ENCODE data around the gene MEGF11. TPM values are rescaled to one million over a fixed set of nuclear protein-coding genes. Genes with fewer than 3 reads are reported as not detected.
"Not testable (repeated sequence)": the region's sequence is repeated elsewhere in the genome, so short reads cannot be mapped to it uniquely, and the experiment has no call there.

The MEGF11 gene
- total RNA-seq, 1 donor from 2014 or later, result not detected

DNA sequence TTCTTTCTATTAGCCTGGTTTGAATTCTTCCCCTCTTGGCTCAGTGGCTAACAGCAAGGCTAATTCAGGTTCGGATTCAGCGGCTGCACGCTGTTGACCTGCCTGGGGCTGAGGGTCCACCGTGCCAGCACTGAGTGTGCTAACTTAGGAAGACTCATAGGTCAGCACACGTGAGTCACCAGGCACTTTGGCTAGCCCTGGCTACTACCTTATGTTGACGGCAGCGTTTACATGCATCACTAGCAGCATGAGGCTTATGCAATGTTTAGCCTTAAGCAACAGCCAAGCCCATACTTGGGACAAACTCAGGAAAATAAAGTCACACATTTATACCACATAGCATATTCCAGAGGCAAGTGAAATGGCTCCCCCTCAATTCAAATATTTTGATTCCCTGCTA, 246.6 kb downstream of the MEGF11 start:
- ATAC-seq (ENCODE audit: low read depth) (no peak), DNase-seq (no peak)
- ChIA-PET POLR2A (no interaction called here), CTCF (no interaction called here)
- Mint-ChIP-seq H3K27me3 (peaks cover 24% of the 10 kb centered on the region), H3K36me3 (ENCODE audit: low read depth) (no peaks in the 10 kb centered on the region), H3K27ac (no peak overlapping the region), H3K4me3 (no peak overlapping the region), H3K4me1 (no peaks in the 10 kb centered on the region), H3K9me3 (no peaks in the 10 kb centered on the region)
- intact Hi-C loops (cut with micrococcal nuclease), result no loop called here
- no peak for TF ChIP-seq CTCF (IDR thresholded peaks at IDR 0.05)

GRCh38 chr15:66004618-66005262, 248.8 kb downstream of the MEGF11 start:
- CTCF ChIA-PET, result no interaction called here
- POLR2A ChIA-PET, result no interaction called here
- H3K36me3 Mint-ChIP-seq (ENCODE audit: low read depth), result no peaks in the 10 kb centered on the region
- DNase-seq (no peak), ATAC-seq (ENCODE audit: low read depth) (no peak)
- peaks cover 31% of the 10 kb centered on the region for H3K27me3 Mint-ChIP-seq
- no peaks in the 10 kb centered on the region for H3K9me3 Mint-ChIP-seq
- no peak overlapping the region for H3K4me3 Mint-ChIP-seq
- no peak overlapping the region for H3K27ac Mint-ChIP-seq
- no peak for TF ChIP-seq CTCF (IDR thresholded peaks at IDR 0.05)
- no peaks in the 10 kb centered on the region for H3K4me1 Mint-ChIP-seq
- intact Hi-C loops (cut with micrococcal nuclease), result no loop called here

GRCh38 chr15:66003129-66003528, 250.4 kb downstream of the MEGF11 start:
- H3K4me1 Mint-ChIP-seq; intact Hi-C loops (cut with micrococcal nuclease); H3K36me3 Mint-ChIP-seq (ENCODE audit: low read depth); H3K4me3 Mint-ChIP-seq; POLR2A ChIA-PET; CTCF ChIA-PET; H3K27ac Mint-ChIP-seq; ATAC-seq (ENCODE audit: low read depth); DNase-seq; H3K9me3 Mint-ChIP-seq: not testable (repeated sequence)
- peaks cover 36% of the 10 kb centered on the region for H3K27me3 Mint-ChIP-seq

GRCh38 chr15:66001717-66002426, 251.7 kb downstream of the MEGF11 start:
- CTCF ChIA-PET, result no interaction called here

DNA sequence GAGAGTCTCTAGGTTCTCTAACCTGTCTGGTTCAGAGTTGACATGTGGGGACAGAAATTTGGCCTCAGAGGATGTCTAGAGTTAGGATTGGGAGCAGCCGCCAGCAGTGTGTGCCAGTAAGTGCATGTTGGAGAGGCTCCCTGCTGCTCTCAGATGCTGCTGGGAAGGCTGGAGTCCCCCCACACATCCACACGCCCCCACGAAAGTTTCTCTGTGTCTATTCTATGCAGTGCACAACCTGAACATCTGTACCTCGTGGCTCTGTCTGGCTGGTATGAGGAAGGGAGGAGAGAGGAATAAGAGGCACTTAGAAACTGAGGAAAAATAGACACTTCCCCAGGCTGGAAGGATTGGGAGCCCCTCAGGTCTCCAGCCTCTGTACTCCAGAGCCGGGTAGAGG, 252.5 kb downstream of the MEGF11 start:
- intact Hi-C loops (cut with micrococcal nuclease), result no loop called here
- peaks cover 38% of the 10 kb centered on the region for H3K27me3 Mint-ChIP-seq
- ChIA-PET POLR2A (no interaction called here), CTCF (no interaction called here)
- TF ChIP-seq CTCF (IDR thresholded peaks at IDR 0.05), result no peak
- H3K4me1 Mint-ChIP-seq, result no peaks in the 10 kb centered on the region
- H3K27ac Mint-ChIP-seq, result no peak overlapping the region
- H3K9me3 Mint-ChIP-seq, result no peaks in the 10 kb centered on the region
- H3K36me3 Mint-ChIP-seq (ENCODE audit: low read depth), result no peaks in the 10 kb centered on the region
- DNase-seq (no peak), ATAC-seq (ENCODE audit: low read depth) (no peak)
- no peak overlapping the region for H3K4me3 Mint-ChIP-seq

More at GRCh38 chr15:66001717-66002426, 251.7 kb downstream of the MEGF11 start:
- H3K4me1 Mint-ChIP-seq, result no peaks in the 10 kb centered on the region
- no peak for DNase-seq
- POLR2A ChIA-PET, result no interaction called here
- intact Hi-C loops (cut with micrococcal nuclease), result no loop called here
- H3K27me3 Mint-ChIP-seq, result peaks cover 35% of the 10 kb centered on the region
- H3K27ac Mint-ChIP-seq, result no peak overlapping the region
- H3K36me3 Mint-ChIP-seq (ENCODE audit: low read depth), result no peaks in the 10 kb centered on the region
- no peak overlapping the region for H3K4me3 Mint-ChIP-seq
- TF ChIP-seq CTCF (IDR thresholded peaks at IDR 0.05), result no peak
- H3K9me3 Mint-ChIP-seq, result no peaks in the 10 kb centered on the region
- no peak for ATAC-seq (ENCODE audit: low read depth)
